Measurements from ENCODE around the gene PARVG. TPM values are rescaled to one million over a fixed set of nuclear protein-coding genes. Genes with fewer than 3 reads are reported as not detected.

Gene PARVG
- polyA plus RNA-seq, 4 donors: 1.1 to 7.0 (median 5.5) TPM

DNA sequence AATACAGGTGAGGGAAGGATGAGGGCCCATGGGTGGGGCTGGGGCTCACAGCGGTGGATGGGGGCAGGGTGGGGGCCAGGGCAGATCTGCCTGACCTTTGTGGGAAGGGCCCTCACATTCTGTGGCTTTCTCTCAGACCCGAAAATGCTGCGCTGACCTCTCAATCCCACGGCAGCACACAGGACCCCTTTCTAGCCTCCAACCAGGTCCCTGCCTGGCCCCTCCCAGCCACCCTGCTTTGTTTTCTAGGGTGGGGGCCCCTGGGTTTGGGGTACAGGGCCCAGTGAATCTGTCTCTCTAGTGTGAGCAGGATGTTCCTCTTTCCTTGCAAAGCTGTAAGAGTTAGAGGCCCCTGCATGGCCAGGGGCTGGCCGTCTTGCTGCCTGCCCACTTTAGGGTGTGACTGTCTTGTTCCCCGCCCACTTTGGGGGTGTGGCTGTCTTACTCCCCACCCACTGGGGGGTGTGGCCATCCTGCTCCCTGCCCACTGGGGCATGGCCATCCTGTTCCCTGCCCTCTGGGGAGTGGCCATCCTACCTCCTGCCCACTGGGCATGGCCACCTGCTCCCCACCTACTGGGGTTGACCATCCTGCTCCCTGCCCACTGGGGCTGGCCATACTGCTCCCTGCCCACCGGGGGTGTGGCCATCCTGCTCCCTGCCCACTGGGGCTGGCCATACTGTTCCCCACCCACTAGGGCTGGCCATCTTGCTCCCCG lies 11.5 kb downstream of the PARVG start:
- H3K27ac ChIP-seq (ENCODE audit: low read depth in 1 of 3, low read length in 2 of 3): no peak overlapping the region
- no peaks in the 10 kb centered on the region for H3K27me3 ChIP-seq (ENCODE audit: control insufficient read depth in 3 of 3, insufficient read depth in 3 of 3, low read length in 3 of 3)
- H3K36me3 ChIP-seq (ENCODE audit: control insufficient read depth in 3 of 3, insufficient read depth in 2 of 3, low read depth in 1 of 3, low read length in 3 of 3): no peaks in the 10 kb centered on the region
- DNase-seq (no peak), FAIRE-seq (no peak)
- H3K4me3 ChIP-seq (ENCODE audit: low read depth in 1 of 3, low read length in 3 of 3): no peak overlapping the region
- 70 to 88% (median 84%) methylated on average over 8 of the region's 8 CpGs for WGBS, 3 donors
- H3K4me1 ChIP-seq (ENCODE audit: control insufficient read depth in 3 of 3, insufficient read depth in 2 of 3, low read depth in 1 of 3, low read length in 2 of 3): no peaks in the 10 kb centered on the region
- no peaks in the 10 kb centered on the region for H3K9me3 ChIP-seq (ENCODE audit: control insufficient read depth in 2 of 2, insufficient read depth in 1 of 2, low read depth in 1 of 2, low read length in 1 of 2)

DNA sequence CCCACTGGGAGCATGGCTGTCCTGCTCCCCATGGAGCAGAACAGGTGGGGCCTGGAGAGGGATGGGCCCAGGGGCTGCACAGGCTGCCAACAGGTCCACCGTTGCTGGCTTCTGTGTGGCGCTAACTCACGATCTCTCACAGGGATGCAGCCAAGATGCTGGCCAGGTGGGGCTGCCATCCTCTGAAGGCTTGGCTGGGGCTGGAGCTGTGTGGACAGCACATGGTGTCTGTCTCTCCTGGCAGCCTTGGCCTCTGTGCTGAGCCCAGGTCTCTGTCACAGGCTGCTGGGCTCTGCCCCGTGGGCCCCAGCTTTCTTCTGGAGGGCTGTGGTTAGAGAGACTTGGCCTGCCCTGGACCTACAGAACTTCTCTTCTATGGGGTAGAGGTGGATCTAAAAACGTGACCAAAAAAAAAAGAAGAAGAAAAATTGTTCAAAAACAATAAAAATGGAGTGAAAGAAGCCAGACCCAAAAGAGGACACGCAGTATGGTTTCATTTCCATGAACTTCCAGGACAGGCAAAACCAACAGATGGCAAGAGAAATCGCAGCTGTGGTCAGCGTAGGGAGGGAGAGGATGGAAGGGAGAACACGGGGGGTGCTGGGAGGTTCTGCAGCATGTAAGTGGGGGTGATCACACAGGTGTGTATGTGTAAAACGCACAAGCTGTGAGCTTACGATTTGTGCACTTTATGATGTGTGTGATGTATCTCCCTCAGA lies 12.2 kb downstream of the PARVG start:
- no peak for DNase-seq
- 59 to 70% (median 65%) methylated on average over 11 of the region's 11 CpGs for WGBS, 3 donors
- H3K4me3 ChIP-seq (ENCODE audit: low read depth in 1 of 3, low read length in 3 of 3): no peak overlapping the region
- no peaks in the 10 kb centered on the region for H3K9me3 ChIP-seq (ENCODE audit: control insufficient read depth in 2 of 2, insufficient read depth in 1 of 2, low read depth in 1 of 2, low read length in 1 of 2)
- H3K4me1 ChIP-seq (ENCODE audit: control insufficient read depth in 3 of 3, insufficient read depth in 2 of 3, low read depth in 1 of 3, low read length in 2 of 3): no peaks in the 10 kb centered on the region
- H3K36me3 ChIP-seq (ENCODE audit: control insufficient read depth in 3 of 3, insufficient read depth in 2 of 3, low read depth in 1 of 3, low read length in 3 of 3): no peaks in the 10 kb centered on the region
- no peak overlapping the region for H3K27ac ChIP-seq (ENCODE audit: low read depth in 1 of 3, low read length in 2 of 3)
- no peak for FAIRE-seq
- H3K27me3 ChIP-seq (ENCODE audit: control insufficient read depth in 3 of 3, insufficient read depth in 3 of 3, low read length in 3 of 3): no peaks in the 10 kb centered on the region

- Histone ChIP-seq H3K36me3 (ENCODE audit: control insufficient read depth in 3 of 3, insufficient read depth in 2 of 3, low read depth in 1 of 3, low read length in 3 of 3) (no peaks in the 10 kb centered on the region), H3K27ac (ENCODE audit: low read depth in 1 of 3, low read length in 2 of 3) (no peak overlapping the region), H3K9me3 (ENCODE audit: control insufficient read depth in 2 of 2, insufficient read depth in 1 of 2, low read depth in 1 of 2, low read length in 1 of 2) (no peaks in the 10 kb centered on the region), H3K4me3 (ENCODE audit: low read depth in 1 of 3, low read length in 3 of 3) (no peak overlapping the region), H3K4me1 (ENCODE audit: control insufficient read depth in 3 of 3, insufficient read depth in 2 of 3, low read depth in 1 of 3, low read length in 2 of 3) (no peaks in the 10 kb centered on the region), H3K27me3 (ENCODE audit: control insufficient read depth in 3 of 3, insufficient read depth in 3 of 3, low read length in 3 of 3) (no peaks in the 10 kb centered on the region)
- FAIRE-seq (no peak), DNase-seq (no peak)
- WGBS, 3 donors: 54 to 70% (median 68%) methylated on average over 4 of the region's 4 CpGs
Measured at GRCh38 chr22:44193535-44193891, 12.8 kb downstream of the PARVG start.

DNA sequence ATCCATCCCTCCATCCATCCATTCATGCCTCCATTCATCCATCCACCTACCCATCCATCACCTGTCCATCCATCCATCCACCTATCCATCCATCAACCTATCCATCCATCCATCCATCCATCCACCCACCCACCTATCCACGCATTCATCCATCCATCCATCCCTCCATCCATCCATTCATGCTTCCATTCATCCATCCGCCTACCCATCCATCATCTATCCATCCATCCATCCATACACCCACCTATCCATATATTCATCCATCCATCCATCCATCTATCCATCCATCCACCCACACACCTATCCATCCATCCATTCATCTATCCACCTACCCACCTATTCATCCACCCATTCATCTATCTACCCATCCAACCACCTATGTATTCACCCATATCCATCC lies 13.8 kb downstream of the PARVG start:
- WGBS, 3 donors: 86 to 93% (median 92%) methylated on average over 2 of the region's 2 CpGs
- Histone ChIP-seq H3K36me3 (ENCODE audit: control insufficient read depth in 3 of 3, insufficient read depth in 2 of 3, low read depth in 1 of 3, low read length in 3 of 3) (no peaks in the 10 kb centered on the region), H3K27ac (ENCODE audit: low read depth in 1 of 3, low read length in 2 of 3) (no peak overlapping the region), H3K4me1 (ENCODE audit: control insufficient read depth in 3 of 3, insufficient read depth in 2 of 3, low read depth in 1 of 3, low read length in 2 of 3) (no peaks in the 10 kb centered on the region), H3K4me3 (ENCODE audit: low read depth in 1 of 3, low read length in 3 of 3) (no peak overlapping the region), H3K9me3 (ENCODE audit: control insufficient read depth in 2 of 2, insufficient read depth in 1 of 2, low read depth in 1 of 2, low read length in 1 of 2) (no peaks in the 10 kb centered on the region), H3K27me3 (ENCODE audit: control insufficient read depth in 3 of 3, insufficient read depth in 3 of 3, low read length in 3 of 3) (no peaks in the 10 kb centered on the region)
- DNase-seq (no peak), FAIRE-seq (no peak)

DNA sequence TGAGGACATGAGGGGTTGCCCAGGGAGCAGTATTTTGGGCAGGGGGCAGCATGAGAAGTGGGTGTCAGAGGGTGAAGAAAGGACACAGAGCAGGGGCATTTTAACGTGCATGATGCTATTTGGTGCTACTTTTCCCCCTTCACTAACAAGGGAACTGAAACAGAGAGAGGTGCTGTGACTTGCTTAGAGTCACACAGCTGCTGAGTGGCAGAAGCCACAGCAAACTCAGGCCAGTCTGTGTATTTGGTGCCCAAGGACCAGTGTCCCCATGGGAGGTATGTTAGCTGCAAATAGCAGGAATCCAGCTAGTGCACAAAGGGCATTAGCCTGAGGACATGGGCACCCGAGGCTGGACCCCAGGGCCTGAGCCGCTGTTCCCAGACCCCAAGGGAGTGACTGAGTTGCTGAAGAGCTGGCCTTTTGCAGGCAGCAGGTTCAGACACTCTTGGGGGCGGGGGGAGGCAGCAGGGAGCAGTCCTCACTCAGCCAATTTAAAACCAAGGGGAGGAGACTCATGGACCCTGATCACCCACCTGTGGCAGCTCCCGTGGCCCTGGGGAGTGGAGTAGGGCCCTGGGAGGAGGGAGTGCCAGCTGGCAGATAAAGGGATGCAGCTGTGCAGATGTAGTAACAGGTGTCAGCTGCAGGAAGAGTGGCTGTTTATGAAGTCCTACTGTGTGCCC lies 14.6 kb downstream of the PARVG start:
- no peaks in the 10 kb centered on the region for H3K36me3 ChIP-seq (ENCODE audit: control insufficient read depth in 3 of 3, insufficient read depth in 2 of 3, low read depth in 1 of 3, low read length in 3 of 3)
- H3K9me3 ChIP-seq (ENCODE audit: control insufficient read depth in 2 of 2, insufficient read depth in 1 of 2, low read depth in 1 of 2, low read length in 1 of 2): no peaks in the 10 kb centered on the region
- no peaks in the 10 kb centered on the region for H3K4me1 ChIP-seq (ENCODE audit: control insufficient read depth in 3 of 3, insufficient read depth in 2 of 3, low read depth in 1 of 3, low read length in 2 of 3)
- H3K27me3 ChIP-seq (ENCODE audit: control insufficient read depth in 3 of 3, insufficient read depth in 3 of 3, low read length in 3 of 3): no peaks in the 10 kb centered on the region
- no peak overlapping the region for H3K4me3 ChIP-seq (ENCODE audit: low read depth in 1 of 3, low read length in 3 of 3)
- FAIRE-seq (no peak), DNase-seq (no peak)
- no peak overlapping the region for H3K27ac ChIP-seq (ENCODE audit: low read depth in 1 of 3, low read length in 2 of 3)
- 44 to 59% (median 57%) methylated on average over 5 of the region's 5 CpGs for WGBS, 3 donors

DNA sequence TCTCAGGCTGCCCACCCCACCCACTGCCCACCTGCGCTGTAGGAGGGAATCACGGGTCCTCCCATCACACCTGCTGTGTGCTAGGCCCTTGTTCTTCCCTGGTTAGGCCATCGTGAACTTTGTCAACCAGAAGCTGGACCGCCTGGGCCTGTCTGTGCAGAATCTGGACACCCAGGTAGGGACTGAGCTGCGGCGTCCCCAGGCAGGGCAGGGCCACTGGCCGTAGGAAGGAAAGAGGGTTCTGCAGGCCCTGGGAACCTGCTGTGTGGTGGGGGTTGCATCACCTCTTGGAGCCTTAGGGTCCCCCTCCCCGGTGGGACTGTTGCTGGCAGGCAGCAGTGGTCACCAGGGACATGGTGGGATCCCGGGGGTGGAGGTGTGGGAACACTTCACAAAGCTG lies 15.5 kb downstream of the PARVG start:
- 52 to 77% (median 70%) methylated on average over 9 of the region's 9 CpGs for WGBS, 3 donors
- Histone ChIP-seq H3K36me3 (ENCODE audit: control insufficient read depth in 3 of 3, insufficient read depth in 2 of 3, low read depth in 1 of 3, low read length in 3 of 3) (no peaks in the 10 kb centered on the region), H3K27me3 (ENCODE audit: control insufficient read depth in 3 of 3, insufficient read depth in 3 of 3, low read length in 3 of 3) (no peaks in the 10 kb centered on the region), H3K9me3 (ENCODE audit: control insufficient read depth in 2 of 2, insufficient read depth in 1 of 2, low read depth in 1 of 2, low read length in 1 of 2) (no peaks in the 10 kb centered on the region), H3K27ac (ENCODE audit: low read depth in 1 of 3, low read length in 2 of 3) (no peak overlapping the region), H3K4me3 (ENCODE audit: low read depth in 1 of 3, low read length in 3 of 3) (no peak overlapping the region), H3K4me1 (ENCODE audit: control insufficient read depth in 3 of 3, insufficient read depth in 2 of 3, low read depth in 1 of 3, low read length in 2 of 3) (no peaks in the 10 kb centered on the region)
- FAIRE-seq: no peak
- DNase-seq: no peak

- 75 to 81% (median 78%) methylated on average over 10 of the region's 10 CpGs for WGBS, 3 donors
- no peaks in the 10 kb centered on the region for H3K4me1 ChIP-seq (ENCODE audit: control insufficient read depth in 3 of 3, insufficient read depth in 2 of 3, low read depth in 1 of 3, low read length in 2 of 3)
- DNase-seq (no peak), FAIRE-seq (no peak)
- no peaks in the 10 kb centered on the region for H3K36me3 ChIP-seq (ENCODE audit: control insufficient read depth in 3 of 3, insufficient read depth in 2 of 3, low read depth in 1 of 3, low read length in 3 of 3)
- H3K27me3 ChIP-seq (ENCODE audit: control insufficient read depth in 3 of 3, insufficient read depth in 3 of 3, low read length in 3 of 3): no peaks in the 10 kb centered on the region
- H3K27ac ChIP-seq (ENCODE audit: low read depth in 1 of 3, low read length in 2 of 3): no peak overlapping the region
- H3K4me3 ChIP-seq (ENCODE audit: low read depth in 1 of 3, low read length in 3 of 3): no peak overlapping the region
- no peaks in the 10 kb centered on the region for H3K9me3 ChIP-seq (ENCODE audit: control insufficient read depth in 2 of 2, insufficient read depth in 1 of 2, low read depth in 1 of 2, low read length in 1 of 2)
Measured at GRCh38 chr22:44196731-44197131, 16.0 kb downstream of the PARVG start.

DNA sequence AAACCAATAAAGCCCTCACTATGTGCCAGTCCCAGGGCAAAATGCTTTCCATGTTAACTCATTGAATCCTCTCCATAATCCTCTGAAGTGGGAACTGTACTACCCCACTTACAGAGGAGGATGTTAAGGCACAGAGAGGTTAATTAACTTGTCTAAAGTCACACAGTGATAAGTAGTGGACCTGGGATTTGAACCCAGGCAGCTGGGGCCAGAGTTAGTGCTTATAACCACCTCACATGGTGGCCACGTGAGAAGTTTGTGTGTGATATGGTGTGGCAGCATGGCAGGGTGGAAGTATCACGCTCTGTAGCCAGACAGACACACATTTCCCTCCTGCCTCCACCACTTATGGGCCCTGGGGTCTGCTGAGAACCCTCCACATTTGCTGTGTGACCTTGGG lies 16.5 kb downstream of the PARVG start:
- DNase-seq (no peak), FAIRE-seq (no peak)
- H3K9me3 ChIP-seq (ENCODE audit: control insufficient read depth in 2 of 2, insufficient read depth in 1 of 2, low read depth in 1 of 2, low read length in 1 of 2): no peaks in the 10 kb centered on the region
- no peak overlapping the region for H3K4me3 ChIP-seq (ENCODE audit: low read depth in 1 of 3, low read length in 3 of 3)
- no peaks in the 10 kb centered on the region for H3K4me1 ChIP-seq (ENCODE audit: control insufficient read depth in 3 of 3, insufficient read depth in 2 of 3, low read depth in 1 of 3, low read length in 2 of 3)
- no peak overlapping the region for H3K27ac ChIP-seq (ENCODE audit: low read depth in 1 of 3, low read length in 2 of 3)
- whole genome bisulfite sequencing, 3 donors: 77 to 90% (median 82%) methylated on average over 2 of the region's 2 CpGs
- no peaks in the 10 kb centered on the region for H3K27me3 ChIP-seq (ENCODE audit: control insufficient read depth in 3 of 3, insufficient read depth in 3 of 3, low read length in 3 of 3)
- H3K36me3 ChIP-seq (ENCODE audit: control insufficient read depth in 3 of 3, insufficient read depth in 2 of 3, low read depth in 1 of 3, low read length in 3 of 3): no peaks in the 10 kb centered on the region
